Immature natural killer cell (primary cell): Measurements from ENCODE around the gene RNPC3. TPM values are rescaled to one million over a fixed set of nuclear protein-coding genes. Genes with fewer than 3 reads are reported as not detected.
"Not testable (repeated sequence)": the region's sequence is repeated elsewhere in the genome, so short reads cannot be mapped to it uniquely, and the experiment has no call there.

Source experiments
- DNase-seq, 3 donors: peaks; one replicate each; pipeline ENCODE4 v3.0.0; 2022; ENCODE audit warnings: mixed read lengths in 1 of 3
- H3K27ac Mint-ChIP-seq, 6 donors: one replicate each; pipeline ENCODE4 v1.8.0; 2020; ENCODE audit warnings: mixed read lengths in 6 of 6, mild to moderate bottlenecking in 5 of 6, inconsistent platforms in 4 of 6, moderate library complexity in 3 of 6
- H3K27me3 Mint-ChIP-seq, 3 donors: one replicate each; pipeline ENCODE4 v1.8.0; 2020 to 2021; ENCODE audit warnings: low read depth in 3 of 3, mild to moderate bottlenecking in 3 of 3, mixed read lengths in 3 of 3, moderate library complexity in 3 of 3, inconsistent platforms in 1 of 3
- H3K36me3 Mint-ChIP-seq, 3 donors: one replicate each; pipeline ENCODE4 v1.8.0; 2020; ENCODE audit warnings: mixed read lengths in 3 of 3, inconsistent platforms in 2 of 3, mild to moderate bottlenecking in 2 of 3
- H3K4me1 Mint-ChIP-seq, 2 donors: one replicate each; pipeline ENCODE4 v1.8.0; 2020; ENCODE audit warnings: inconsistent platforms in 2 of 2, mild to moderate bottlenecking in 2 of 2, mixed read lengths in 2 of 2, moderate library complexity in 1 of 2
- H3K4me3 Mint-ChIP-seq, 5 donors: one replicate each; pipeline ENCODE4 v1.8.0; 2020; ENCODE audit warnings: mild to moderate bottlenecking in 5 of 5, mixed read lengths in 5 of 5, inconsistent platforms in 3 of 5, moderate library complexity in 3 of 5
- H3K9me3 Mint-ChIP-seq, 6 donors: one replicate each; pipeline ENCODE4 v1.8.0; 2020; ENCODE audit warnings: mild to moderate bottlenecking in 6 of 6, mixed read lengths in 6 of 6, inconsistent platforms in 4 of 6, moderate library complexity in 3 of 6
- polyA plus RNA-seq, 3 donors: library from polyadenylated mRNA; unstranded; fragments of 300-500 nt; fragmentation: Illumina TruSeq; gene quantifications; one replicate each; pipeline ENCODE4 v1.2.3, GENCODE V29; 2021

RNPC3 gene
- polyA plus RNA-seq, 3 donors from 2014 or later, result 11.2 to 19.3 (median 11.7) TPM

- H3K36me3 Mint-ChIP-seq, result peaks cover 33 to 60% (median 35%) of the 10 kb centered on the region in 3 donors
These were observed 50.6 kb downstream of the RNPC3 start for GRCh38 chr1:103576065-103576464.

GRCh38 chr1:103576784-103577183, 51.3 kb downstream of the RNPC3 start:
- not testable (repeated sequence) for H3K27ac Mint-ChIP-seq, H3K9me3 Mint-ChIP-seq, DNase-seq, H3K4me1 Mint-ChIP-seq, H3K4me3 Mint-ChIP-seq, H3K27me3 Mint-ChIP-seq
- H3K36me3 Mint-ChIP-seq, result peaks cover 33 to 58% (median 35%) of the 10 kb centered on the region in 3 donors

More at GRCh38 chr1:103576065-103576464, 50.6 kb downstream of the RNPC3 start:
- Mint-ChIP-seq H3K4me3 (no peak overlapping the region), H3K27me3 (no peaks in the 10 kb centered on the region), H3K4me1 (no peaks in the 10 kb centered on the region), H3K9me3 (no peaks in the 10 kb centered on the region), H3K27ac (no peak overlapping the region)
- DNase-seq, result no peak

GRCh38 chr1:103582464-103582863, 57.0 kb downstream of the RNPC3 start:
- H3K4me3 Mint-ChIP-seq, result no peak overlapping the region
- no peaks in the 10 kb centered on the region for H3K4me1 Mint-ChIP-seq
- no peak for DNase-seq
- H3K27ac Mint-ChIP-seq, result no peak overlapping the region
- peaks cover 9 to 20% (median 14%) of the 10 kb centered on the region in 3 donors for H3K36me3 Mint-ChIP-seq
- peaks cover 0 to 3% (median 0%) of the 10 kb centered on the region in 6 donors for H3K9me3 Mint-ChIP-seq
- peaks cover 0 to under 1% (median 0%) of the 10 kb centered on the region in 3 donors for H3K27me3 Mint-ChIP-seq

- DNase-seq, result no peak
- peaks cover 0 to 2% (median 0%) of the 10 kb centered on the region in 3 donors for H3K27me3 Mint-ChIP-seq
- H3K4me3 Mint-ChIP-seq, result no peak overlapping the region
- no peak overlapping the region for H3K27ac Mint-ChIP-seq
- H3K36me3 Mint-ChIP-seq, result peaks cover 9 to 12% (median 9%) of the 10 kb centered on the region in 3 donors
- peaks cover 0 to 6% (median 2%) of the 10 kb centered on the region in 6 donors for H3K9me3 Mint-ChIP-seq
- H3K4me1 Mint-ChIP-seq, result no peaks in the 10 kb centered on the region
These were observed 58.4 kb downstream of the RNPC3 start for GRCh38 chr1:103583887-103584286.

GRCh38 chr1:103584537-103584936, 59.0 kb downstream of the RNPC3 start:
- H3K27ac Mint-ChIP-seq, result no peak overlapping the region
- H3K4me1 Mint-ChIP-seq, result no peaks in the 10 kb centered on the region
- DNase-seq, result no peak
- peaks cover 0 to 9% (median 4%) of the 10 kb centered on the region in 6 donors for H3K9me3 Mint-ChIP-seq
- peaks cover 5 to 11% (median 7%) of the 10 kb centered on the region in 3 donors for H3K36me3 Mint-ChIP-seq
- peaks cover 0 to 4% (median 0%) of the 10 kb centered on the region in 3 donors for H3K27me3 Mint-ChIP-seq
- H3K4me3 Mint-ChIP-seq, result no peak overlapping the region

GRCh38 chr1:103602740-103603139, 77.2 kb downstream of the RNPC3 start:
- not testable (repeated sequence) for H3K4me3 Mint-ChIP-seq, H3K27ac Mint-ChIP-seq, H3K9me3 Mint-ChIP-seq, DNase-seq, H3K4me1 Mint-ChIP-seq, H3K27me3 Mint-ChIP-seq, H3K36me3 Mint-ChIP-seq

Other genes starting within 250 kb of the RNPC3 start
- gene AMY2B, start 45.9 kb downstream of the RNPC3 start, polyA plus RNA-seq, result 1 to 10 TPM in 1 of 3 donors, under 1 TPM in 1, not detected in 1; 0.54 to 1.5 TPM
- not detected for gene AMY2A, start 91.7 kb downstream of the RNPC3 start, polyA plus RNA-seq
- gene AMY1A, start 130.1 kb downstream of the RNPC3 start, polyA plus RNA-seq, result not detected
- not detected for gene AMY1B, start 170.5 kb downstream of the RNPC3 start, polyA plus RNA-seq
- not detected for gene AMY1C, start 224.2 kb downstream of the RNPC3 start, polyA plus RNA-seq